ENCODE results near the gene CCSER2.
"Not testable (repeated sequence)": the region's sequence is repeated elsewhere in the genome, so short reads cannot be mapped to it uniquely, and the experiment has no call there.

Gene CCSER2

DNA sequence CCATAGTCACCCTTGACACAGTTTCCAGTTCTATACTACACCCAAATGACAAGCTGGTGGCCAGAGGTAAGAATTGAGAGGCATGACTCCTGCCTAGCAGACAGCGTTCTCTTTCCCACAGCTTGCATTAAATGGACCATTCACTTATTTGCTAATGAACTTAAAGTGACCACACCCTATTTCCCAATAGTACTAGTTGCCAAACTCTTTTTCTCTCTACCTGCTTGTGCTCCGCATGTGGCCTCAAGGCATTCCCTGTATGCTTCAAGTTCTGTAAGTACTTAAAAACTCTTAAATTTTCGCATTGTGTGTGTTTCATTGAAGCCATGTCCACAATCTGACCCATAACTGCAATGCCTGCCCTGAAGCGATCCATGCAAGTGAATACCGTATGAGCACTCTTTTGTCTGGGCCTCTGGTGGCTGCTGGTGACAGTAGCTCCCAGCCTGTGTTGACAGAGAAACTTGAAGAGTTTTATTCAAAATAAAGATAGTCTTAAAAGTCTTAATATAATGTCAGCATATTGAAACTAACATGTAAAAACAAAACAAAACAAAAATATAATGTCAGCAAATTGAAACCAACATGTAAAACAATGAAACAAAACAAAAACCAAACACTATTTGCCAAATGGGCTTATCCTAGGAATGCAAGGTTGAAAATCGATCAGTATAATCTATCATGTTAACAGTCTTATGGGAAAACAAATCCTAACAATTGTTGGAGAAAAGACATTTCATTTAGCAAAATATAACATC, 73.6 kb downstream of the CCSER2 start:
- DNase-seq: no peak

DNA sequence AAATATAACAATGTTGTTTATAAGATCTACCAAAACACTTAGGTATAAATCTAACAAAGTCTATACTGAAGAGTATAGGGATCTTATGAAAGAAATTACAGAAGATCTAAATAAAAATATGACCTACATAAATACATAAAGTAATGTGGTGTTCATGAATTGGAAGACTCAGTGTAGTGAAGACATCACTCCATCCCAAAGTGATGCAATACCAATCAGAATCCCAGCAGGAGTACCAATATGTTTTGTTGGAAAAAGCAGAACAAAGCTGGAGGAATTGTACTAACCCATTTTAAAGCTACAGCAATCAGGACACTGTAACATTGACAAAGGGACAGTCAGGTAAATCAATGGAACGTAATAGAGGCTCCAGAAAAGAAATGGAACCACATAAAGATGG, 76.4 kb downstream of the CCSER2 start:
- no peak for DNase-seq

DNA sequence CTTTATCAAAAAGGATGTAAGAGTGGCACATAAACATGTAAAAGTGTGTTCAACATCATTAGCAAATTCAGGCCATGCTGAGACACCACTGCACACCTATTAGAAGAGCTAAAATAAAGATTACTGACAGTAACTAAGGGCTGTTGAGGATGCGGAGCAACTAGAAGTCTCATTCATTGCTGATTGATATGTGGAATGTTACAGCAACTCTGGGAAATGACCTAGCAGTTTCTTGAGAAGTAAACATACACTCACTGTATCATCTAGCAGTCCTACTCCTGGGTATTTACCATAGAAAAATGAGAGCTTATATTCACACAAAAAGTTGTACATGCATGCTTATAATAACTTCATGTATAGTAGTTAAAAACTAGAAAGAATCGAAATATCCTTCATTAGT, 77.3 kb downstream of the CCSER2 start:
- DNase-seq: no peak

DNA sequence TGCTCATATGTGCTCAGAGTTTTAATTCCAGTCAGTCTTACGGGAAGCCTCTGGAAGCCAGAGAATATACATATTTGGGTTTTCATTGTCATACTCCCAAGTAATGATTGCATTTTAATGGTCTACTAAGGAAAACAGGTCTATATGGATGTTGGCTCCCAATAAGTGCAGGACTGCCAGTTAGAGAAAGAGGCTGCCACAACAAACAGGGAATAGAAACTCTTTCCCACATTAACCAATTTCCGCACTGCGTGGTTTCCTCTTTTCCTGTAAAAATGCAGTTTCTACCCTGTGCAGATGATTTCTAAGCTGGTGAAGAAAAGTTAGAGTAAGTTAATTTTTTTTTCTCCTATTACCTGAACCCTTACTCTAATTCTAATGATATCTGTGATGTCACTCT, 78.2 kb downstream of the CCSER2 start:
- no peak for DNase-seq

DNA sequence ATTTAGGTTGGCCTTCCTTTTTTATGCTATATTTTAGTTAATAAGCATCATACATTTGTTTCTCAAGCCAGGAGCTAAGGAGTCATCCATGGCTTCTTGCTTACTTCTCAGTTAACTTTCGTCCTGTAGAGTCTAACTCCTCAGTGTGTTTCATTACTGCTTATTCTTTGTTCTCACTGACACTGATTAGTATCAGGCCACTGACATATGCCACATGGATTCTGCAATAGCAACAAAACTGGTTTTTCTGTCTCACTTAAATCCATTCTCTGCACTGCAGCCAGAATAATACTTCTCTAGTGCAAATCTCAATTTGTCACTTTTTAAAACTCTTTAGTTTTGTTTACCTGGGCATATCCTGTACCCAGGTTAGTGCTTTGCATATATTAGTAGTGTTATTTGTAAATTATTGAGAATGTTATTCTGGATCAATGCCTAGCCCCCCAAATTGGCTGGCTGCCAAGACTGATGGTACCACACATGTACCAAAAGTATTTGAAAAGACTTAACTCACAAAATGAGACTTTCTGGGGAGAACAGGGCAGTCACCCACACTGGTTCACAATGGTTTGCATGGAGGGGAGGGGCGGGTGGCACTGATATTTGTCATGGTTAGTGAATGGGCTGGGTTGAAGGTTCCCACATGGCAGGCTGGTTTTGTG, 79.1 kb downstream of the CCSER2 start:
- DNase-seq: no peak

DNA sequence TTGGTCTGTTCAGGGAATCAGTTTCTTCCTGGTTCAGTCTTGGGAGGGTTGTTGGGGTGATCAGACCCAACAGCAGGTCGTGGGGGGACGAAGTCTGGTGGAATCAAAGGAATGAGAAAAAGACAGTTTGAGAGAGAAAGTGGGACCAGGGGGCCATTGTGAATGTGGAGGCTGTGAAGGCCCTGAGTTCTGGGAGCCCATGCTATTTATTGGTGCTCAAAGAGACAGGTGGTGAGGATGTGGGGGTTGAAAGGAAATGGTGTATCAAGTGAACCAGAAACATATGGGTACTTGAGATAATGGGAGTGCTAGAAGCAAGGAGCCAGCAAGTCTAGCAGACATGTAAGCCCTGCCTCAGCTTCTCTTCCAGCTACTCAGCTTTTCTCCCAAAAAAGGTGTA, 84.1 kb downstream of the CCSER2 start:
- no peak for DNase-seq

DNA sequence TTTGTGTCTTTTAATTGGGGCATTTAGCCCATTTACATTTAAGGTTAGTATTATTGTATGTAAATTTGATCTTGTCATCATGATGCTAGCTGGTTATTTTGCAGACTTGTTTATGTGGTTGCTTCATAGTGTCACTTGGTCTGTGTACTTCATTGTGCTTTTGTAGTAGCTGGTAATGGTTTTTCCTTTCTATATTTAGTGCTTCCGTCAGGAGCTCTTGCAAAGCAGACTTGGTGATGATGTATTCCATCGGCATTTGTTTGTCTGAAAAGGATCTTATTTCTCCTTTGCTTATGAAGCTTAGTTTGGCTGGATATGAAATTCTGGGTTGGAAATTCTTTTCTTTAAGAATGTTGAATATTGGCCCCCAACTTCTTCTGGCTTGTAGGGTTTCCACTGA, 85.7 kb downstream of the CCSER2 start:
- DNase-seq: not testable (repeated sequence)

DNA sequence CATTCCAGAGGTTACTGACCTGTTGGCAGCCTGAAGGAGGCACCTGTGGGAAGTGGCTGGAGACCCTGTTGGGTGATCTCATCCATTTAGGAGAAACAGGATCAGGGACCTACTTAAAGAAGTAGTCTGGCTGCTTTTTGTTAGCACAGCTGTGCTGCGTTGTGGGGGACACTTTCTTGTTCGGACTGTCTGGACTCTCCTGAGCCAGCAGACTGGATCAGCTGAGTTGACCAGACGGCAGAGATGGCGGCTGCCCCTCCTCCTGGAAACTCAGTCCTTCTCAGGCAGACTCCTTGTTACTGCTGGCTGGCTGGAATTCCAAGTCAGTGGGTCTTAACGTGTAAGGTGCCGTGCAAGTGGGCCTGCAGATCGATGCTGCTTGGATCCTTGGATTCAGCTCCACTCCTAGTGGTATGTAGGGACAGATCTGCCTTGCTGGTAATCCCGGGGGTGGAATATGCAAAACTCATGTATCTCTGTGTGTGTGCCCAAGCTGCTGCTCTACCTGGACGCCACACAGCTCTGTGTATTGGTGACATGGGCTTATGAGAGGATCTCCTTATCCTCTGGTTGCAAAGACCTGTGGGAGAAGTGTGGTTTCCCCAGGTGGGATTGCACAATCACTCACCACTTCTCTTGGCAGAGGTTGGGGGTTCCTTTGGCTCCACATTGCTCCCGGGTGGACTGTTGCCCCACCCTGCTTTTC, 87.3 kb downstream of the CCSER2 start:
- no peak for DNase-seq

DNA sequence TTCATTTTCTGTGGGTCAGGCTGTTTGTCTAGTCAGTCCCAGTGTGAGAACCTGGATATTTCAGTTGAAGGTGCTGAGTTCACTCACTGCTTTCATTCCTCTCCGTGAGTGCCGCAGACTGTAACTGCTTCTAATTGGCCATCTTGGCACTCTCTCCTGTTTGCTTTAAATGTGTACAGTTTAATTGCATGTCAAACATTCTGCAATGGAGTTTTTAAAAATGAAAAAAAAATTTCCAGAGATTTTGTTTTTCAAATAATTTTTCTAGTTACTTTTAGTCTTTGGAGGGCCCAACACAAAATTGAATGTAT, 87.8 kb downstream of the CCSER2 start:
- DNase-seq: no peak

DNA sequence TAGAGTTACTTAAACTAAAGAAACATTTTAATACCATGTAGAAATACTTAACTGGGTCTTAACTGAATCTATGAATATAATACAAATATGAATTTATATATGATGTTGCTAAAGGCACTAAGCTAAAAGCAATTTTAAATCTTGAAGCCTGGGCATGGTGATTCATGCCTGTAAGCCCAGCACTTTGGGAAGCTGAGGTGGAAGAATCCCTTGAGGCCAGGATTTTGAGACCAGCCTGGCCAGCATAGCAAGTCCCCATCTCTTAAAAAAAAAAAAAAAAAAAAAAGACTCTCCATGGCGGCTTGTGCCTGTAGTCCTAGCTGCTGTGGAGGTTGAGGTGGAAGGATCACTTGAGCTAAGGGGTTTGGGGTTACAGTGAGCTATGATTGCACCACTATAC, 95.3 kb downstream of the CCSER2 start:
- DNase-seq: no peak

DNA sequence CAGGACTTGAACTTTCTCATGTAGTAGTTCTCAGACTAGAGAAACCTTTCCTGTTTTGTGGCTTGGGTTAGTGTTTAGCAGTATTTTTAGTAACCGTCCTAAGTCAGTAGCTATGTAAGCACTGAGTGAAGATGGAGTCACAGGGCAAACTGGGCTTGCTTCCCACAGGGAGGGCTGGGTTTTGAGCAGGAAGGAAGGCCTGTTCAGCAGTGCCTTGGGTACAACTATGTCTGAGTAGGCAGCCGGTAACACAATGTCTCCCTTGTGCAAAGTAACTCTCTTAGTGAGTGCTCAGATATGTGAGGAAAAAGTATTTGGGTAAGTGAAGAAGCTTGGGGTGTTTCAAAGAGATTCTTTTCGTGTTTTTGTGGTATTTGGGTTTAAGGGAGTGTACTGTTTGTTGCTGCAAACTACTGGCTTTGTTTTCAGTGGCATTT, 96.4 kb downstream of the CCSER2 start:
- DNase-seq: peak; percentile 14

DNA sequence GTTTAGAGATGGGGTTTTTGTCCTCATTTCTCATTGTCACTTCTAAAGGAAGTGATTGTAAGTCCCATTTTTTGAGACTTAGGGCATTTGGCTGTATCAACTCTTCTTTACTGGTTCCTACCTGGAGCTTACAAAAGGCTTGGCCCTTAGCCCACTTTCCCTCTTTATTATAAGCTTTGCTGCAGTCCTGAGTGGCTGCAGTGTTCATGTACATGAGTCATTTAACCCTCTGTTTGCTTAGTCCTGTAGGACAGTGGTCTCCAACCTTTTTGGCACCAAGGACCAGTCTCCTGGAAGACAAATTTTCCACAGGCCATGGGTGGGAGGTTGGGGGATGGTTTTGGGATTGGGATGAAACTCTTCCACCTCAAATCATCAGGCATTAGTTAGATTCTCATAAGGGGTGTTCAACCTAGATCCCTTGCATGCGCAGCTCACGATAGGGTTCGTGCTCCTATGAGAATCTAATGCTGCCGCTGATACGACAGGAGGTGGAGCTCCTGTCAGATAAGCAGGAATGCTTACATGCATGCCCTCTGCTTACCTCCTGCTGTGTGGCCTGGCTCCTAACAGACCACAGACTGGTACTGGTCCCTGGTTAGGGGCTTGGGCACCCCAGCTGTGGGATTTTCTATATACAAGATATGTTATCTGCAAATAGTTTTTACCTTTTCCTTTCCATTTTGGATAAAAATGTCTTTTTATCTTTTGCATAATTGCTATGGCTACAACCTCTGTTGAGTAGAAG, 99.7 kb downstream of the CCSER2 start:
- DNase-seq: no peak

DNA sequence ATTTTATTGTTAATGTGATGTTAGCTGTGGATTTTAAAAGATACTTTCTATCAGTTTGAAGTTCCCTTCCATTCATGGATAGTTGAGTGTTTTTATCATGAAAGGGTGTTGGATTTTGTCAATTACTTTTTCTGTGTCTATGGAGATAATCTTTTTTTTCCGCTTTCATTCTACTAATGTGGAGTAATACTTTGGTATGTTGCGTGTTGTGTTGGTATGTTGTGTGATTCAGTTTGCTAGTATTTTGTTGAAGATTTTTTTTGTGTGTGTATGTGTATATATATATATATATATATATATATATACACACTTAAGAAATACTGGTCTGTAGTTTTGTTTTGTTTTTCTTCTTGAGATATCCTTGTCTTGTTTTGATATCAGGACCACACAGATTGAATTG, 100.3 kb downstream of the CCSER2 start:
- no peak for DNase-seq

DNA sequence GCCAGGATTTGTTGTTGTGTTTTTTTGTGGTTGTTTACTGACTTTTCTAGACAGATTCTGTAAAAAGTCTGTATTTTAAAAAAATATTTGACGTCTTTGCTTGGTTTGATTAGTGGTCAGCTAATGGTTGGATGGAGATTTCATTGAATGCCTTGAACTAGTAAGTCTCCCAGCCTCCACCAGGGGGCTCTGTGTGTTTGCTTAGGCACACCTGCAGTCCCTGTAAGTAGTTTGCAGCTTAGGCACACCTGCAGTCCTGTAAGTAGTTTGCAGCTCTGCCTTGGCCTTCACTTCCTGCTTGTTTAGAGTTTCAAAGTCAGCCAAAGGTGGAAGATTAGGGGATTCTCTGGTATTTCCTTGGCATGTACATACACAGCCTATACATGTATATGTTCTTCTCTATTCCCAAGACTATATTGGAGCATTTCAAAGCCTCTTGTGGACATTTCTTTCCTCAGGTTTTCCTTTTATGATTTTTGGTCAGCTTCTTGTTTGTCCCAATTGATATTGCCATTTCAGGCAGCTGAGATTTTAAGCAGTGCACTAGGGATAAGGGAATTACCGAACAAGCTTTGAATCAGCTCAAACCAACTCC, 101.6 kb downstream of the CCSER2 start:
- DNase-seq: peak; percentile 78

DNA sequence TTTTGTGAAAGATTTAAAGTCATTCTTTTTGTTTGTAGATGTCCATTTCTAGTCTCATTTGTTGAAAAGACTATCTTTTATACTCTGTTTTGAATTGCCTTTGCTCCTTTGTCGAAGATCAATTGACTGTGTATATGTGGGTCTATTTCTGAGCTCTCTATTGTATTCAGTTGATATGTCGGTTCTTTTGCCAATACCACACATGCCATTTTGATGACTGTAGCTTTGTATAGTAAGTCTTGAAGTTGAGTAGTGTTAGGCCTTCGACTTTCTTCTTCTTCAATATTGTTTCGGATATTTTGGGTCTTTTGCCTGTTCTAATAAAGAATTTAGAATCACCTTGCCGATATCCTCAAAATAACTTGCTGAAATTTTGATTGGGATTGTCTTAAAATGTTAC, 104.5 kb downstream of the CCSER2 start:
- no peak for DNase-seq

DNA sequence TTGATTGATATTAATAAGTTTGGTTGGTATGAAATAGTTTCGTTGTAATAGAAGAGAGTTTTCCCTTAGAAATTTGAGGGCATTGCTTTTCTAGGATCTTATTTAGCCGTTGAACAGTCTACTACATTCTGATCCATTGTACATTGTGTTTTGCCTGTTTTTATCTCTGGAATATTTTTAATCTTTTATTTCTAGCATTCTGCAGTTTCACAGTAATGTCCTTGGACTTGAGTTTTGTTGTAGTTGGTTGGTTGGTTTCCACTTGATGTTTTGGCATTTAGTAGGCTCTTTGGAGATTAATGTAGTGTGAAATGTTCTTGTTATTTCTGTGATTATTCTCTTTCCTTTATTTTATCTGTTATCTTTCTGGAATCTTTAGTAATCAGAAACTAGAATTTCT, 112.4 kb downstream of the CCSER2 start:
- DNase-seq: no peak

DNA sequence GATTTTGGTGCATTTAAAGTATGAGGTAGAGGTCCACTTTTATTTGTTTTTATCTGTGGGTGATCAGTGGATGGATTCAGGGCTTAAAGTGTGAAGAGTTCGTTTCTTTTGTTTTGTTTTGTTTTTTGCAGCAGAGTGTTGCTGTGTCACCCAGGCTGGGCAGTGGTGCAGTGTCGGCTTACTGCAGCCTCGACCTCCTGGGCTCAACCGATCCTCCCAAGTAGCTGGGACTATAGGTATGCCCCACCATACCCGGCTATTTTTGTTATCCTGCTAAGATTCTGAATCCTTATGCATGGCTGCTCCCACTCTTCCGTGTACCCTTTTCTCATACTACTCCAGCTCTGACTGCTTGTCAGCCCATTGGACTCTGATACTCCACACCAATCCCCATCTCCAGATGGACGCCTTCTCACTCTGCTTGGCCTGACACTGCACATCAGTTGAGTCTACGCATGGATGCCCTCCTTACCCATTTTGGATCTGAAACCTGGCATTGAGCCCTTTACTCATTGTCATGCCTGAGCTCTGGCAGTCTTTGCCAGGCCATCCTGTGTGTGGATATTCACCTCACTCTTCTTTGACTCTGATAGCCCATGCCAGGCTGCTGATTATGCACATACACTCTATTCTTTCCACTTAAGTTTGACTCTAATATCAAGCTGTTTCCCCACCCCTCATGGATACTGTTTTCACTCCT, 119.5 kb downstream of the CCSER2 start:
- no peak for DNase-seq

DNA sequence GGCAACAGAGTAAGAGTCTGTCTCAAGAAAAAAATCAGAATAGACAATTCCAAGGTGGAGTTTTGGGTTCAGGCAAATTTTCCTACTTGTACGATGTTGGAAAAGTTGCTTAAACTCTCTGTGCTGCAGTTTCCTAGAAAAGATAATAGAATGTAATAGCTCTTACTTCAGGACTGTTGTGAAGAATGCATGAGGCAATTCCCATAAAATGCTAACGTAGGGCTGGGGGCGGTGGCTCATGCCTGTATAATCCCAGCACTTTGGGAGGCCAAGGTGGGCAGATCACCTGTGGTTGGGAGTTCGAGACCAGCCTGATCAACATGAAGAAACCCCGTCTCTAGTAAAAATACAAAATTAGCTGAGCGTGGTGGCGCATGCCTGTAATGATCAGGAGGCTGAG, 121.0 kb downstream of the CCSER2 start:
- DNase-seq: not testable (repeated sequence)

DNA sequence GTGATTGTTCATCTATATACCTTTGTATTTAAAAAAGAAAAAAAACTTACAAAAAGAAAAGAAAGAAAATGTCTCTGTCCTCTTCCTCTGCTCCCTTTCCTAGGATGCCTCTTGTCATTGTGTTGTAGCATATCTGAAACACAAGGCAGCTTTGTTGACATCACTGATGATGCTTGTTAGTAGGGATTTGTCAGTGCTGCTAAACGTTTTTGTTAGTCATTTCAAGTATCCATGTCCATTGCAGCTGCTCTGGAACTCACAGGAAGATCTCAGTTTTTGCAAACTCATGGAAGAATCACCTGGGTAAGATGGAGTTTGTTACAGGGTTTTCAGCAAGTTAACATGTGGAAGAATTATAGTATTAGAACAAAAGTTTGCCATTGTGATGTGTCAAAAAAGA, 123.6 kb downstream of the CCSER2 start:
- DNase-seq: no peak

DNA sequence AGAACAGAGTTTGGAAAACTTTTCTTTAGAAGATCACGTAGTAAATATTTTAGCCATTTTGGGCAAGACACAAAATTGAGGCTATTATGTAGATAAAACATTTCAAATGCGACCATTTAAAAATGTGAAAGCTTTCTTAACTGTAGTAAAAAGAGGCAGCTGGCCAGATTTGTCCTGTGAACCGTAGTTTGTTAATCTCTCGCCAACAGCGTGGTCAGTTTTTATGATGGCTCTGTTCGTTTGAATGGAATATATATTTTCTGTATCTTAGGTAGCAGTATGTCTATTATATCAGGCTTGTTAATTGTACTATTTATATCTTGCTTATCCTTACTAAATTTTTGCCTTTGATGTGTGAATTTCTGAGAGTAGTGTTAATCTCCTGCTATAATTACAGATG, 124.9 kb downstream of the CCSER2 start:
- DNase-seq: no peak

DNA sequence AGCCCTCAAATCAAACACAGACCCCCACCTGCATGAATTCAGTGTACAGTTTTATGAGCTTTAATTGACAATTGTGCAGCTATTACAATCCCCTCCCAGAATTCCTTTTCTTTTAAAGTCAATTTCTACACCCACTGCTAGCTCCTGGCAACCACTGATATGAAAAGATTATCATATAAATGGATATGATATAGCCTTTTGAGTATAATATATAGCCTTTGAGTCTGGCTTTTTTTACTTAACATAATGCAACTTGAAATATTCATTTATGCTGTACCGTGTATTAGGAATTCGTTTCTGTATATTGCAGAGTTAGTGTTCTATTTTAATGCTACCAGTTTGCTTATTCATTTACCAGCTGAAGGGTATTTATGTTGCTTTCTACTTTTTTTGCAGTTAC, 127.7 kb downstream of the CCSER2 start:
- no peak for DNase-seq

DNA sequence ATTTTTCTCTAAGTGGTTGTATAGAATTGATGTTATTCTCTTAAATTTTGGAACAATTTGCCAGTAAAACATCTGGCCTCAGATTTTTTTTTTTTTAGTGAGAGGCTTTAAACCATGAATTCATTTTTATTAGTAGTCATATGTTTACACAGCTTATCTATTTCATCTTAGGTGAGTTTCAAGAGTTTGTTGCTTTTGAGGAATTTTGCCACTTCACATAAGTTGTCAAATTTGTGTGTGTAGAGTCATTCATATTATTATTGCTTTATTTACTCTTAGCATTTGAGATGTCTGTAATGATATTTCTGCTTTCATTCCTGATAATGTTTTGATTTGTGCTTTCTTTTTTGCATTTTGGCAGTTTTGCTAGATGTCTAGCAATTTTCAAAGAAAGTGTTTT, 132.1 kb downstream of the CCSER2 start:
- no peak for DNase-seq

DNA sequence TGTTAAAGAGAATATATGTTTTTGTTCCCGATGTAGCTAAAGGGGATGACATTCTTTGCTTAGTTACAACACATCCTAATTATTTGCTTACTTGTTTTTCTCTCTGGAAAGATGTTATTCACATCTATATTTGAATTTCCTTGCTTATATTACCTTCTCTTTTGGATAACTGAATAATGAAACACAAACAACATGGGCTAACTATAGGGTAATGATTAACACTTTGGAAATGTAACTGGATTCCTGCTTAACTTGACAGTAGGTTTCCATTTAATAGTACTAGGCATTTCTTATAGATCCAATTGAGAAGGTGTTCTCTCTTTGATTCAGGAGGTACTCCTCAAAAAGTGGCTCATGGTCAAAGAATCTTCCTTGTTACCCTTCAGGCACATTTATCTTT, 141.1 kb downstream of the CCSER2 start:
- DNase-seq: no peak
